Measurements from ENCODE around the gene NUMB. TPM values are rescaled to one million over a fixed set of nuclear protein-coding genes. Genes with fewer than 3 reads are reported as not detected.

NUMB gene
- total RNA-seq: 57.9 TPM

DNA sequence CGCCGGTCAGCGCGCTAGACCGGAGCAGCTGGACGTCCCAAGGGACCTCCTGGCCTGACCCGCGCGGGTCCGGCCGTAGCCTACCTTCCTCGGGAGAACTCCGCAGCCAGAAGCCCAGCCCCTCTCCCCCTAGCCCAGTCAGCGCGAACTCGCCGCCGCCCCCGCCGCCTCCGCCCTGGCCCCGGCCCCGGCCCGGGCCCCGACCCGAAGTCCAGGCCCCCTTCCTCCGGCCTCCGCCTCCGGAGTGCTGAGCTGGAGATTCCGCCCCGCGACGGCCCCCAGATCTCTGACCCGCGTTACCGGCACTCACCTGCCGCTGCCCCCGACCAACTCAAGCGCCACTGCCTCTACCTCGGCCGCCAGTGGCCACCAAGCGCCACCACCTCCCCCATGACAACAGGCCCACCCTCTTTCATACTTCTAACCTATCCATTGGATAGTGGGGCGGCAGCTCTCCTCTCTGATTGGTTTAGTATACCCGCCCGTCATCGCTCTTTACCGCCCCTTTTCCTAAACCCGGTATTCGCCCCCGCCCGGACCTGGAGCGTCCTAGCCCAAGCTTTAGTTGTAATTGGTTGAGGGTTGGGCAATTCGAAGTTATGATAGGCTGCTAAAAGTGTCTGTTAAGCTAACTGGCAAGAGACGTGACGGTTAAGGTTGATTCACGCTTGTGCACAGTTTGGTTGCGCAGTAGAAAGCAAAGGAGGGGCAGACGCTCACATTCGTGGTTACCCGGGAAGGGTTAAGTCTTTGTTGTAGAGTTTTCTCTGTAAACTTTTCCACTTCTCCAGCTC, at the start of gene NUMB:
TSS of gene NUMB (minus strand) at position 364 of the 794 bp plus-strand sequence. CDS start 102,795 bp downstream, outside the sequence.

GRCh38 chr14:73237219-73237785, 221.0 kb downstream of the NUMB start, which contains the start of gene PAPLN:
Gene PAPLN, plus strand, starts transcription at chr14:73237506. Its CDS starts 2,273 bp downstream, at chr14:73239779.

Small RNAs within 50 kb of the gene (small RNA-seq; reads per million reads assigned to genes)
- not detected for gene RNU6-419P (ENCODE audit: low replicate concordance)

Other genes with a start within 250 kb of the NUMB start
- gene PAPLN, start 221.0 kb downstream of the NUMB start, total RNA-seq: 41.3 TPM
- gene RIOX1, start 32.4 kb upstream of the NUMB start, total RNA-seq: 15.4 TPM
- gene ACOT1, start 78.6 kb upstream of the NUMB start, total RNA-seq: 9.3 TPM
- gene HEATR4, start 100.4 kb upstream of the NUMB start, total RNA-seq: 0.64 TPM
- 40.8 TPM for gene ACOT2, start 110.7 kb upstream of the NUMB start, total RNA-seq
- 2.4 TPM for gene ACOT4, start 133.3 kb upstream of the NUMB start, total RNA-seq
- 0.47 TPM for gene ACOT6, start 154.0 kb upstream of the NUMB start, total RNA-seq
- gene DNAL1, start 186.4 kb upstream of the NUMB start, total RNA-seq: 9.9 TPM